ENCODE data around the gene AGBL1. TPM values are rescaled to one million over a fixed set of nuclear protein-coding genes. Genes with fewer than 3 reads are reported as not detected.

The AGBL1 gene
- total and polyA plus RNA-seq, 8 donors, result under 0.01 to 0.18 TPM; not detected in 6

GRCh38 chr15:86316726-86317383 lies 237.2 kb downstream of the AGBL1 start:
- no peaks in the 10 kb centered on the region for H3K36me3 ChIP-seq
- intact Hi-C loops (cut with DNase I; ENCODE audit: low total_unique reads), result no loop called here
- no peaks in the 10 kb centered on the region for H3K9me3 ChIP-seq
- no peaks in the 10 kb centered on the region for H3K4me1 ChIP-seq
- peak overlapping the region in 2 of 5 donors; percentile 17 to 25 for H3K27ac ChIP-seq
- H3K27me3 ChIP-seq, result peaks cover 0 to 6% (median 0%) of the 10 kb centered on the region in 3 donors
- peak in 1 of 2 donors; percentile 9 for DNase-seq
- no peak for TF ChIP-seq CTCF (IDR thresholded peaks at IDR 0.05)
- TF ChIP-seq POLR2A (IDR thresholded peaks at IDR 0.05), result no peak
- no peak for TF ChIP-seq POLR2AphosphoS5 (IDR thresholded peaks at IDR 0.05)
- no peak for TF ChIP-seq EP300 (IDR thresholded peaks at IDR 0.05)
- whole genome bisulfite sequencing, 5 donors, result 25 to 43% (median 37%) methylated on average over 6 of the region's 6 CpGs
- no peak overlapping the region for H3K4me3 ChIP-seq

DNA sequence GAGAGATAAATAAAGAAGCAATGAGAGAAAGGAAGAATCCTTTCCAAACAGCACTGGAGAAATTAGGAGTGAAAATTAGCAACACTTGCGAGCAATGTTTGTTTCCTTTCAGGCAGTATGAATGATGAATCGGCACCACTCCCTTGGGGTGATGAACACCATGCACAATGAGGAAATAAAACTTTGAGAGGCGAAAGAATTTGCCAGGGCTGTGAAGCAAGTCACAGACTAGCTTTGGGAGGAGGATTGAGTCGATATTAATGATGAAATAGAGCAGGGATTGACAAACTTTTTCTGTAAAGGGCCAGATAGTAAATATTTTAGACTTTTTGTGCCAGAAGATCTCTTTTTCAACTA lies 237.7 kb downstream of the AGBL1 start:
- no peaks in the 10 kb centered on the region for H3K9me3 ChIP-seq
- no peak overlapping the region for H3K4me3 ChIP-seq
- peak overlapping the region in 1 of 5 donors; percentile 17 for H3K27ac ChIP-seq
- peak in 1 of 2 donors; percentile 24 for DNase-seq
- 43 to 64% (median 54%) methylated on average over 4 of the region's 4 CpGs for whole genome bisulfite sequencing, 5 donors
- no peaks in the 10 kb centered on the region for H3K4me1 ChIP-seq
- peaks cover 0 to 6% (median 0%) of the 10 kb centered on the region in 3 donors for H3K27me3 ChIP-seq
- TF ChIP-seq POLR2A (IDR thresholded peaks at IDR 0.05) (no peak), EP300 (IDR thresholded peaks at IDR 0.05) (no peak), CTCF (IDR thresholded peaks at IDR 0.05) (no peak)
- H3K36me3 ChIP-seq, result no peaks in the 10 kb centered on the region
- intact Hi-C loops (cut with DNase I; ENCODE audit: low total_unique reads), result no loop called here

DNA sequence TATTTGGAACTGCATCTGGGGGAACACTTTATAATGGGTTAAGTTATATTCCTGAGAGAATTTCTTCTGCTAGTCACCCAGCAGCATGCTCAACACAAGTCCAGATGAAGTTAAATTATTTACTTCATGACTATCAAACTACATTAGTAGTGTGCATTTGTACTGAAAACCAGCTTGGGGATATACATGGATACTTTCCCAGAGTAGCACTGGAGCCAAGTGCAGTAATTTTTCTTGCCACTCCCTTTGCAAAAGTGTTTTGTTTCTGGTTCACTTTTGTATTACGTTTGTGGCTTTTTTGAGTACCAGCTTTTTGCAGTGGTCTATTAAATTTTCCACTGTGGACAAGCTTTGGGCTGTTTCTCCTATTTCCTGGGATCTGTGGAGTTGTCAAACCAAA lies 243.0 kb downstream of the AGBL1 start:
- Histone ChIP-seq H3K27me3 (no peaks in the 10 kb centered on the region), H3K27ac (no peak overlapping the region), H3K9me3 (no peaks in the 10 kb centered on the region), H3K4me1 (no peaks in the 10 kb centered on the region), H3K36me3 (no peaks in the 10 kb centered on the region), H3K4me3 (no peak overlapping the region)
- peak in 1 of 2 donors; percentile 4 for DNase-seq
- 38 to 67% (median 52%) methylated on average over 1 of the region's 1 CpG for whole genome bisulfite sequencing, 5 donors
- TF ChIP-seq POLR2AphosphoS5 (IDR thresholded peaks at IDR 0.05) (no peak), CTCF (IDR thresholded peaks at IDR 0.05) (no peak), EP300 (IDR thresholded peaks at IDR 0.05) (no peak), POLR2A (IDR thresholded peaks at IDR 0.05) (no peak)
- intact Hi-C loops (cut with DNase I; ENCODE audit: low total_unique reads), result no loop called here

- Histone ChIP-seq H3K27ac (no peak overlapping the region), H3K27me3 (no peaks in the 10 kb centered on the region), H3K4me3 (no peak overlapping the region), H3K36me3 (no peaks in the 10 kb centered on the region), H3K9me3 (peaks cover 0 to 41% (median 37%) of the 10 kb centered on the region in 4 donors), H3K4me1 (no peaks in the 10 kb centered on the region)
- DNase-seq, result no peak
- TF ChIP-seq POLR2A (IDR thresholded peaks at IDR 0.05) (no peak), CTCF (IDR thresholded peaks at IDR 0.05) (no peak), POLR2AphosphoS5 (IDR thresholded peaks at IDR 0.05) (no peak), EP300 (IDR thresholded peaks at IDR 0.05) (no peak)
- 40 to 56% (median 53%) methylated on average over 2 of the region's 2 CpGs for WGBS, 5 donors
- intact Hi-C loops (cut with DNase I; ENCODE audit: low total_unique reads), result no loop called here
These were observed 247.7 kb downstream of the AGBL1 start for GRCh38 chr15:86327230-86327865.
